Psoas muscle (tissue), 8 donors: Measurements from ENCODE around the gene DYNLL2. TPM values are rescaled to one million over a fixed set of nuclear protein-coding genes. Genes with fewer than 3 reads are reported as not detected.
A peak's percentile ranks its signal among the peaks of the same experiment; 100 is the strongest.

Source experiments
- ATAC-seq, 4 donors: fragments of 200-7000 bp; cut with Tn5 transposase; one replicate each; pipeline ENCODE4 v1.9.1; 2020; ENCODE audit warnings: moderate library complexity in 3 of 4, mild to moderate bottlenecking in 2 of 4
- DNase-seq, 2 donors: peaks; one replicate each; pipeline ENCODE4 v3.0.0-alpha.2; 2020
- H3K27ac ChIP-seq: fragments of 200-600 bp; one replicate; pipeline ENCODE4 v1.8.0; 2022
- H3K27me3 ChIP-seq, 3 donors: fragments of 200-600 bp in 1 of 3; one replicate each; pipeline versions ENCODE4 v1.6.1 to v1.8.0; 2013 to 2022; ENCODE audit warnings: low read length in 2 of 3, mild to moderate bottlenecking in 2 of 3, moderate library complexity in 1 of 3; ENCODE audit not compliant: insufficient read depth in 3 of 3
- H3K36me3 ChIP-seq, 2 donors: fragments of 200-600 bp in 1 of 2; one replicate each; pipeline versions ENCODE4 v1.6.1 to v1.8.0; 2013 to 2022; ENCODE audit warnings: low read depth in 1 of 2, mild to moderate bottlenecking in 1 of 2, moderate library complexity in 1 of 2; ENCODE audit not compliant: insufficient read depth in 1 of 2
- H3K4me1 ChIP-seq: fragments of 200-600 bp; one replicate; pipeline ENCODE4 v1.8.0; 2022
- H3K4me3 ChIP-seq: fragments of 200-600 bp; one replicate; pipeline ENCODE4 v1.8.0; 2022; ENCODE audit warnings: mild to moderate bottlenecking
- H3K9me3 ChIP-seq: fragments of 200-600 bp; one replicate; pipeline ENCODE4 v1.8.0; 2022
- WGBS, 3 donors: extraction: QIAGEN DNeasy Blood & Tissue Kit; methylation state at CpG; one replicate each; pipeline versions ENCODE4 v1.1.6 to v1.1.7; 2013; 5-methylcytosine and 5-hydroxymethylcytosine counted together
- intact Hi-C, 2 donors: fragments of 100-400 bp; cut with DNase I; formaldehyde crosslinking; loops; one replicate each; pipeline versions ENCODE4 v1.11.0 to v1.14.2; 2022
- long read RNA-seq, 2 donors: library from polyadenylated mRNA; unstranded; transcript quantifications; one replicate each; pipeline ENCODE4 v2.0.0, GENCODE V29; 2021
- polyA plus RNA-seq, 3 donors: library from polyadenylated mRNA; stranded (reverse); fragments of 200-250 nt; gene quantifications; one replicate each; pipeline ENCODE4 v1.2.3, GENCODE V29; 2013
- total RNA-seq, 4 donors: library from RNA; stranded (reverse); fragmentation: NEBNext Ultra II Directional in 2 of 4; extraction: Animal tissue kit (Norgen Biotek cat#: 25700) in 2 of 4; gene quantifications; one replicate each; pipeline versions ENCODE4 v1.2.1 to v1.2.4, GENCODE V29; 2021 to 2023
- TF ChIP-seq, protein P1 (sequence below): fragments of 200-600 bp; IDR thresholded peaks from one replicate; pipeline ENCODE4 v1.8.0; 2022; ENCODE audit warnings: antibody characterized with exemption
- donor health status: healthy with polysubstance abuse.
- donor health status: DM: no; HTN: no; CAD: no; lungs with moderate emphysema.
- donor health status: Bipolar disorder and iron deficiency.
- donor health status: healthy.
- donor health status: DM: yes; HTN: yes; CAD: no.
- donor health status: DM: no; HTN: no; CAD: no.
- donor health status: DM: no; HTN: no; CAD: no.
- donor health status: DM: yes; HTN: yes; CAD: no.

The DYNLL2 gene
- total RNA-seq: 10 to 100 TPM; 45.5 to 51.1 (median 47.2) TPM
- 10 to 100 TPM; 28.9 to 84.3 (median 44.0) TPM for polyA plus RNA-seq
- long read RNA-seq, donor 1, full-length matches to known transcripts: 1 of 9 reads
- long read RNA-seq, donor 1, partial matches to known transcripts: 0 of 9 reads
- long read RNA-seq, donor 1, other reads (novel, unspliced or antisense): 8 of 9 reads
- long read RNA-seq, donor 2, full-length matches to known transcripts: 3 of 6 reads
- long read RNA-seq, donor 2, partial matches to known transcripts: 0 of 6 reads
- long read RNA-seq, donor 2, other reads (novel, unspliced or antisense): 3 of 6 reads

GRCh38 chr17:58082870-58083490, at the start of gene DYNLL2:
TSS of gene DYNLL2 (plus strand) at chr17:58083419. CDS start at chr17:58087091, 3,672 bp downstream.
- H3K27ac ChIP-seq: peak within 1 kb of the TSS; percentile 94
- peaks cover 0 to 23% of the 10 kb centered on the region in 2 donors for H3K36me3 ChIP-seq
- H3K4me3 ChIP-seq: peak within 1 kb of the TSS; percentile 97
- TF ChIP-seq, protein P1, sequence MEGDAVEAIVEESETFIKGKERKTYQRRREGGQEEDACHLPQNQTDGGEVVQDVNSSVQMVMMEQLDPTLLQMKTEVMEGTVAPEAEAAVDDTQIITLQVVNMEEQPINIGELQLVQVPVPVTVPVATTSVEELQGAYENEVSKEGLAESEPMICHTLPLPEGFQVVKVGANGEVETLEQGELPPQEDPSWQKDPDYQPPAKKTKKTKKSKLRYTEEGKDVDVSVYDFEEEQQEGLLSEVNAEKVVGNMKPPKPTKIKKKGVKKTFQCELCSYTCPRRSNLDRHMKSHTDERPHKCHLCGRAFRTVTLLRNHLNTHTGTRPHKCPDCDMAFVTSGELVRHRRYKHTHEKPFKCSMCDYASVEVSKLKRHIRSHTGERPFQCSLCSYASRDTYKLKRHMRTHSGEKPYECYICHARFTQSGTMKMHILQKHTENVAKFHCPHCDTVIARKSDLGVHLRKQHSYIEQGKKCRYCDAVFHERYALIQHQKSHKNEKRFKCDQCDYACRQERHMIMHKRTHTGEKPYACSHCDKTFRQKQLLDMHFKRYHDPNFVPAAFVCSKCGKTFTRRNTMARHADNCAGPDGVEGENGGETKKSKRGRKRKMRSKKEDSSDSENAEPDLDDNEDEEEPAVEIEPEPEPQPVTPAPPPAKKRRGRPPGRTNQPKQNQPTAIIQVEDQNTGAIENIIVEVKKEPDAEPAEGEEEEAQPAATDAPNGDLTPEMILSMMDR: no peak
- peak; percentile 96 to 97 for DNase-seq
- WGBS, 3 donors: 1 to 2% (median 2%) methylated on average over 7 to 45 of the region's 45 CpGs
- H3K9me3 ChIP-seq: no peaks in the 10 kb centered on the region
- H3K27me3 ChIP-seq: peaks cover 0 to 2% (median 0%) of the 10 kb centered on the region in 3 donors
- peaks cover 28% of the 10 kb centered on the region for H3K4me1 ChIP-seq
- peak; percentile 92 to 94 (median 93) for ATAC-seq
- intact Hi-C loops: loop anchor here (5.0 to 10.0 kb wide), 2 partner anchors 76 to 228 kb away; partner anchors contain the start of genes SRSF1 (in 2 of the 2) and MRPS23 (in 1 of the 2)

GRCh38 chr17:58039975-58040374, 43.2 kb upstream of the DYNLL2 start:
- Histone ChIP-seq H3K9me3 (no peaks in the 10 kb centered on the region), H3K27me3 (peaks cover 2 to 5% (median 2%) of the 10 kb centered on the region in 3 donors), H3K4me3 (no peak overlapping the region), H3K36me3 (no peaks in the 10 kb centered on the region), H3K4me1 (no peaks in the 10 kb centered on the region), H3K27ac (no peak overlapping the region)
- WGBS, 3 donors: 76 to 87% (median 81%) methylated on average over 3 of the region's 3 CpGs
- intact Hi-C loops: no loop called here
- TF ChIP-seq, protein P1: no peak
- ATAC-seq: no peak
- no peak for DNase-seq

DNA sequence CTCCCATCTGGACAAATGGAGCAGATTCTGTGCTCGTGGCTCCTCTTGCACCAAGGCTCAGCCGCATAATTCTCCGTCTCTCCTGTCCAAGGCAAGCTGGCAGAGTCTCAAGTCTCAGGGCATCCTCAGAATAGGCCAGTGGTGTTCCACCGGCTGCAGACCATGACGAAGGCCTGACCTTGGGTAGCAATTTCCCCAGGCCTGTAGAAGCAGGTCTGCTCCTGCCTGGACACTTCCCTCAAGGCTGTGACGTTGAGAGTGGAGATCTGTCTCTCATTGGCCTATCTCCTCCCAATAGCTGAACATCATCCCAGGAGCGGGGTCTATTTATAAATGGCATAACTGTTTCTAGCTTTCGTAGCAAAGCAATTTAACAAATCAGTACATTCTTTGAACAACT, 42.8 kb upstream of the DYNLL2 start:
- Histone ChIP-seq H3K36me3 (no peaks in the 10 kb centered on the region), H3K4me3 (no peak overlapping the region), H3K9me3 (no peaks in the 10 kb centered on the region), H3K4me1 (no peaks in the 10 kb centered on the region), H3K27me3 (peaks cover 2 to 5% (median 2%) of the 10 kb centered on the region in 3 donors), H3K27ac (no peak overlapping the region)
- ATAC-seq (no peak), DNase-seq (no peak)
- intact Hi-C loops: no loop called here
- WGBS, 3 donors: 52 to 59% (median 53%) methylated on average over 8 of the region's 8 CpGs
- TF ChIP-seq, protein P1: no peak

GRCh38 chr17:58041161-58041560, 42.1 kb upstream of the DYNLL2 start:
- ATAC-seq: no peak
- no peak for DNase-seq
- Histone ChIP-seq H3K27me3 (peaks cover 2 to 5% (median 2%) of the 10 kb centered on the region in 3 donors), H3K4me1 (no peaks in the 10 kb centered on the region), H3K36me3 (no peaks in the 10 kb centered on the region), H3K4me3 (no peak overlapping the region), H3K27ac (no peak overlapping the region), H3K9me3 (no peaks in the 10 kb centered on the region)
- TF ChIP-seq, protein P1: no peak
- 59 to 61% (median 59%) methylated on average over 5 of the region's 5 CpGs for WGBS, 3 donors
- intact Hi-C loops: no loop called here
